Panc1 (cell line): ENCODE results near the gene BOK. TPM values are rescaled to one million over a fixed set of nuclear protein-coding genes. Genes with fewer than 3 reads are reported as not detected.

ENCODE experiments used
- ATAC-seq: fragments of 200-7000 bp; cut with Tn5 transposase; 2 replicates; pipeline ENCODE4 v1.9.1; 2020; ENCODE audit warnings: mild to moderate bottlenecking, moderate library complexity
- BruUV-seq: library from RNA; stranded (reverse); fragments of 400-500 nt; replicated peaks from 2 replicates; lab custom pipeline; 2021; lab: Mats Ljungman, UMichigan
- CTCF ChIA-PET: fragments of 300-600 bp; sonication (Branson Sonifier 250); formaldehyde crosslinking; loops from one replicate; lab custom pipeline; 2022; ENCODE audit warnings: antibody characterized with exemption; lab: Charles Lee
- POLR2A ChIA-PET: fragments of 300-600 bp; sonication (Branson Sonifier 250); formaldehyde crosslinking; loops from one replicate; lab custom pipeline; 2022; ENCODE audit warnings: antibody characterized with exemption; lab: Charles Lee
- DNase-seq: peaks from one replicate; pipeline ENCODE4 v3.0.0-alpha.2; 2010; ENCODE audit warnings: low read depth, low spot score
- H3K27ac ChIP-seq: 2 replicates; pipeline ENCODE4 v1.5.1; 2011; ENCODE audit warnings: mild to moderate bottlenecking, low read length, inconsistent platforms
- H3K27me3 ChIP-seq: fragments of 200-500 bp; sonication (Bioruptor generic); 2 replicates; pipeline ENCODE4 v1.6.0; 2014; ENCODE audit warnings: low read length, inconsistent platforms; ENCODE audit not compliant: control insufficient read depth, insufficient read depth
- H3K36me3 ChIP-seq: fragments of 200-500 bp; sonication (Bioruptor generic); 2 replicates; pipeline ENCODE4 v1.5.1; 2014; ENCODE audit warnings: inconsistent platforms, mild to moderate bottlenecking, low read length, moderate library complexity; ENCODE audit not compliant: control insufficient read depth, insufficient read depth
- H3K4me1 ChIP-seq: 2 replicates; pipeline ENCODE4 v1.5.1; 2011; ENCODE audit warnings: inconsistent platforms, mild to moderate bottlenecking, low read length, moderate library complexity; ENCODE audit not compliant: control insufficient read depth, insufficient read depth
- H3K4me3 ChIP-seq, 2 experiments: 2 replicates each; pipeline ENCODE4 v1.5.1; 2011 to 2012; ENCODE audit warnings: low read depth in 2 of 2, low read length in 2 of 2, mild to moderate bottlenecking in 2 of 2, inconsistent platforms in 1 of 2, moderate library complexity in 1 of 2
- H3K9me3 ChIP-seq: fragments of 200-500 bp; sonication (Bioruptor generic); 2 replicates; pipeline ENCODE4 v1.5.1; 2014; ENCODE audit warnings: low read depth, mild to moderate bottlenecking, inconsistent platforms, low read length, moderate library complexity; ENCODE audit not compliant: control insufficient read depth, insufficient read depth
- POLR2AphosphoS5 ChIP-seq: IDR thresholded peaks from 2 replicates; pipeline ENCODE4 v1.6.1; 2012; ENCODE audit warnings: mild to moderate bottlenecking, low read depth, low read length, moderate library complexity
- SIN3A ChIP-seq: IDR thresholded peaks from 2 replicates; pipeline ENCODE4 v1.6.1; 2012; ENCODE audit warnings: low read depth, mild to moderate bottlenecking, low read length, moderate library complexity, borderline replicate concordance; ENCODE audit not compliant: insufficient read depth
- TCF7L2 ChIP-seq: IDR thresholded peaks from 2 replicates; pipeline ENCODE4 v1.6.1; 2011; ENCODE audit warnings: mild to moderate bottlenecking, low read depth, low read length, inconsistent platforms
- in situ Hi-C: cut with HindIII; loops from 2 replicates; pipeline ENCODE4 v1.10.0; 2016; ENCODE audit warnings: low sequenced_read_pairs, low pct_unique_long_range_greater_than_20kb
- intact Hi-C: fragments of 100-400 bp; cut with micrococcal nuclease; formaldehyde crosslinking; loops from one replicate; pipeline ENCODE4 v1.10.0; 2022; ENCODE audit not compliant: unreplicated experiment
- total RNA-seq: library from RNA; stranded (reverse); gene quantifications from one replicate; pipeline ENCODE4 v1.2.1, GENCODE V29; 2021; ENCODE audit not compliant: unreplicated experiment
- TF ChIP-seq, protein P1 (sequence below), 2 experiments: IDR thresholded peaks; 2 replicates each; pipeline ENCODE4 v1.6.1; 2011 to 2012; ENCODE audit warnings: low read depth in 2 of 2, control low read depth in 1 of 2, low read length in 1 of 2, mild to moderate bottlenecking in 1 of 2, moderate library complexity in 1 of 2; ENCODE audit not compliant: insufficient read depth in 1 of 2
- TF ChIP-seq, protein P2 (sequence below): fragments of 450-650 bp; IDR thresholded peaks from 2 replicates; pipeline ENCODE4 v1.5.1; 2017; ENCODE audit warnings: mild to moderate bottlenecking

BOK gene
- total RNA-seq, 1 experiment from 2014 or later, result 39.1 TPM

- DNase-seq (no peak), ATAC-seq (no peak)
- Histone ChIP-seq H3K9me3 (no peaks in the 10 kb centered on the region), H3K27ac (no peak overlapping the region), H3K27me3 (no peaks in the 10 kb centered on the region), H3K36me3 (no peaks in the 10 kb centered on the region), H3K4me1 (peaks cover 9% of the 10 kb centered on the region), H3K4me3 (no peak overlapping the region)
- in situ Hi-C loops, result no loop called here
- TF ChIP-seq, protein P1, sequence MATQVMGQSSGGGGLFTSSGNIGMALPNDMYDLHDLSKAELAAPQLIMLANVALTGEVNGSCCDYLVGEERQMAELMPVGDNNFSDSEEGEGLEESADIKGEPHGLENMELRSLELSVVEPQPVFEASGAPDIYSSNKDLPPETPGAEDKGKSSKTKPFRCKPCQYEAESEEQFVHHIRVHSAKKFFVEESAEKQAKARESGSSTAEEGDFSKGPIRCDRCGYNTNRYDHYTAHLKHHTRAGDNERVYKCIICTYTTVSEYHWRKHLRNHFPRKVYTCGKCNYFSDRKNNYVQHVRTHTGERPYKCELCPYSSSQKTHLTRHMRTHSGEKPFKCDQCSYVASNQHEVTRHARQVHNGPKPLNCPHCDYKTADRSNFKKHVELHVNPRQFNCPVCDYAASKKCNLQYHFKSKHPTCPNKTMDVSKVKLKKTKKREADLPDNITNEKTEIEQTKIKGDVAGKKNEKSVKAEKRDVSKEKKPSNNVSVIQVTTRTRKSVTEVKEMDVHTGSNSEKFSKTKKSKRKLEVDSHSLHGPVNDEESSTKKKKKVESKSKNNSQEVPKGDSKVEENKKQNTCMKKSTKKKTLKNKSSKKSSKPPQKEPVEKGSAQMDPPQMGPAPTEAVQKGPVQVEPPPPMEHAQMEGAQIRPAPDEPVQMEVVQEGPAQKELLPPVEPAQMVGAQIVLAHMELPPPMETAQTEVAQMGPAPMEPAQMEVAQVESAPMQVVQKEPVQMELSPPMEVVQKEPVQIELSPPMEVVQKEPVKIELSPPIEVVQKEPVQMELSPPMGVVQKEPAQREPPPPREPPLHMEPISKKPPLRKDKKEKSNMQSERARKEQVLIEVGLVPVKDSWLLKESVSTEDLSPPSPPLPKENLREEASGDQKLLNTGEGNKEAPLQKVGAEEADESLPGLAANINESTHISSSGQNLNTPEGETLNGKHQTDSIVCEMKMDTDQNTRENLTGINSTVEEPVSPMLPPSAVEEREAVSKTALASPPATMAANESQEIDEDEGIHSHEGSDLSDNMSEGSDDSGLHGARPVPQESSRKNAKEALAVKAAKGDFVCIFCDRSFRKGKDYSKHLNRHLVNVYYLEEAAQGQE (IDR thresholded peaks at IDR 0.05; ENCODE audit: insufficient read depth in 1 of 2, low read depth in 2 of 2, low read length in 1 of 2), result no peak
- no peak for TF ChIP-seq POLR2AphosphoS5
- TF ChIP-seq SIN3A, result no peak
- no peak for TF ChIP-seq TCF7L2
- TF ChIP-seq, protein P2, sequence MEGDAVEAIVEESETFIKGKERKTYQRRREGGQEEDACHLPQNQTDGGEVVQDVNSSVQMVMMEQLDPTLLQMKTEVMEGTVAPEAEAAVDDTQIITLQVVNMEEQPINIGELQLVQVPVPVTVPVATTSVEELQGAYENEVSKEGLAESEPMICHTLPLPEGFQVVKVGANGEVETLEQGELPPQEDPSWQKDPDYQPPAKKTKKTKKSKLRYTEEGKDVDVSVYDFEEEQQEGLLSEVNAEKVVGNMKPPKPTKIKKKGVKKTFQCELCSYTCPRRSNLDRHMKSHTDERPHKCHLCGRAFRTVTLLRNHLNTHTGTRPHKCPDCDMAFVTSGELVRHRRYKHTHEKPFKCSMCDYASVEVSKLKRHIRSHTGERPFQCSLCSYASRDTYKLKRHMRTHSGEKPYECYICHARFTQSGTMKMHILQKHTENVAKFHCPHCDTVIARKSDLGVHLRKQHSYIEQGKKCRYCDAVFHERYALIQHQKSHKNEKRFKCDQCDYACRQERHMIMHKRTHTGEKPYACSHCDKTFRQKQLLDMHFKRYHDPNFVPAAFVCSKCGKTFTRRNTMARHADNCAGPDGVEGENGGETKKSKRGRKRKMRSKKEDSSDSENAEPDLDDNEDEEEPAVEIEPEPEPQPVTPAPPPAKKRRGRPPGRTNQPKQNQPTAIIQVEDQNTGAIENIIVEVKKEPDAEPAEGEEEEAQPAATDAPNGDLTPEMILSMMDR, result no peak
- CTCF ChIA-PET, result no interaction called here
- POLR2A ChIA-PET, result no interaction called here
- intact Hi-C loops, result no loop called here
- no TSS peak for BruUV-seq
These were observed 11.6 kb upstream of the BOK start for GRCh38 chr2:241546771-241547498.

- CTCF ChIA-PET, result no interaction called here
- no peaks in the 10 kb centered on the region for H3K9me3 ChIP-seq
- no peaks in the 10 kb centered on the region for H3K27me3 ChIP-seq
- in situ Hi-C loops, result no loop called here
- BruUV-seq, result no TSS peak
- DNase-seq (no peak), ATAC-seq (no peak)
- no peak overlapping the region for H3K27ac ChIP-seq
- TF ChIP-seq, protein P2, result no peak
- TF ChIP-seq POLR2AphosphoS5 (no peak), SIN3A (no peak), TCF7L2 (no peak)
- TF ChIP-seq, protein P1 (IDR thresholded peaks at IDR 0.05; ENCODE audit: insufficient read depth in 1 of 2, low read depth in 2 of 2, low read length in 1 of 2), result no peak
- no peaks in the 10 kb centered on the region for H3K36me3 ChIP-seq
- intact Hi-C loops, result no loop called here
- POLR2A ChIA-PET, result no interaction called here
- H3K4me3 ChIP-seq, result no peak overlapping the region
- H3K4me1 ChIP-seq, result peaks cover 9% of the 10 kb centered on the region
These were observed 10.6 kb upstream of the BOK start for GRCh38 chr2:241547781-241548450.
